ENCODE measurements around the gene RAD9A.
A peak's percentile ranks its signal among the peaks of the same experiment; 100 is the strongest.

RAD9A gene

DNA sequence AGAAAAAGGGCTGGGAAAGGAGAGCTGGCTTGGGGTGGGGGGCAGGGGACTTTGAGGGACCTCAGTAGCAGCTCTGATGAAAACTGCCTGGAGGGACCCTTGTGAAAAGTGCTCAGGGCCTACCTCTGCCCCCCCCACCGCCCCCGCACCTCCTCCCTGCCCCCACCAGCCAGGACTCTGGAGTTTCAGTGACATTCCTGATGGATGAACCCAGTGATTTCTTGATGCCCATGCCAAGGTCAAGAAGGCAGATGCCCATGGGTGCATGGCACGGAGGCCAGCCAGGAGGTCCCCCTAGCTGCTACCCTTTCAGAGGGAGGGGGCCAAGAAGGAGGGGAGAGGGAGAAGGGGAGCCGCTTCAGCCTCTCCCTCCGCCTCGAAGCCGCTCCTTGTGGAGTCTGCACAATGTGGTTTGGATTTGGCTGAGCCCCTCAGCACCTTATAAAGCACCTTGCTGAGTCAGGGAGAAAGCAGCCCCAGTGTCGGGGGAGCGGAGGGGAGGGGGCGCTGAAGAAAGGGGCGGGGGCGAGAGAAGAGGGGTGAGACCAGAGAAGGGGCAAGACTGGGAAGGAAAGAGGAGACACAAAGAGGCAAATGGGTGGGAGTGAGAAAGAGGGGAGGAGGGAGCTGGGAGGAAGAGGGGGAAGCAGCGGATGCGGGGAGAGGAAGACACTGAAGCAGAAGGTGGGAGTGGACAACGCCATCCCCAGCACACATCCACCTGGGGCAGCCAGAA lies 16.3 kb upstream of the RAD9A start:
- no peak for DNase-seq (ENCODE audit: low spot score)

DNA sequence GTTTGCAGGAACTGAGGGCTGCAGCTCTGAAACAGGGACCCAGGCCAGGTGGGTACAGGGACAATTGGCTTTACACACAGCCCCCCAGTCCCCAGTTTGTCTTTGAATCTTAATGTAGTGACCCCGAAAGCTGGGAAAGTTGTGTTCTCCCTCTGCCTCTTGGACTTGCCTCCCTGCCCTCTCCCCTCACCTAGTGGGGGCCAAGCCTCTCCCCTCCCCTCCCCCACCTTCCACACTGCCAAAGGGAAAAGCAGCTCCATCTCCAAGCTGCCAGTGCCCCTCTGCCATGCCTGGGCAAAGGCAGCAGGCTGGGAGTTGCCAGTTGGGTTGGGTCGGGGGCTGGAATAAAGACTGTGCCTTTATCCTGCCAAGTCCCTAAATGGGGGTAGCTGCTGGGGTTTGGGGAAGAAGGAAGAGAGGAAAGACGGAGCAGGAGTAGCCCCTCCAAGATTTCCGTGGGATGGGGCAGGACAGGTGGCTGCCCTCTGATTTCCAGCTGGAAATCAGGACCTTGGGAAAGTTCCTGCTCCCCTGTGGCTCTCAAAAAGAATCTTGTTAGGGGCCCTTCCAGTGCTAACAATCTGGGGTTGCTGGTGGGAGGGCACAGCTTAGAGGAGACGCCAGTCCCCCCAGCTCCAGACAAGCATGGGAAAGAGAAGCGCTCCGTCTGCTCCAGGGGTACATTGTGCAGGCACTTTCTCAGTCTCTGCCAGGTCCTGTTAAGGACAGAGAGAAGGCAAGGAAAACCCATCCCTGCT lies 15.5 kb upstream of the RAD9A start:
- DNase-seq (ENCODE audit: low spot score), result no peak

DNA sequence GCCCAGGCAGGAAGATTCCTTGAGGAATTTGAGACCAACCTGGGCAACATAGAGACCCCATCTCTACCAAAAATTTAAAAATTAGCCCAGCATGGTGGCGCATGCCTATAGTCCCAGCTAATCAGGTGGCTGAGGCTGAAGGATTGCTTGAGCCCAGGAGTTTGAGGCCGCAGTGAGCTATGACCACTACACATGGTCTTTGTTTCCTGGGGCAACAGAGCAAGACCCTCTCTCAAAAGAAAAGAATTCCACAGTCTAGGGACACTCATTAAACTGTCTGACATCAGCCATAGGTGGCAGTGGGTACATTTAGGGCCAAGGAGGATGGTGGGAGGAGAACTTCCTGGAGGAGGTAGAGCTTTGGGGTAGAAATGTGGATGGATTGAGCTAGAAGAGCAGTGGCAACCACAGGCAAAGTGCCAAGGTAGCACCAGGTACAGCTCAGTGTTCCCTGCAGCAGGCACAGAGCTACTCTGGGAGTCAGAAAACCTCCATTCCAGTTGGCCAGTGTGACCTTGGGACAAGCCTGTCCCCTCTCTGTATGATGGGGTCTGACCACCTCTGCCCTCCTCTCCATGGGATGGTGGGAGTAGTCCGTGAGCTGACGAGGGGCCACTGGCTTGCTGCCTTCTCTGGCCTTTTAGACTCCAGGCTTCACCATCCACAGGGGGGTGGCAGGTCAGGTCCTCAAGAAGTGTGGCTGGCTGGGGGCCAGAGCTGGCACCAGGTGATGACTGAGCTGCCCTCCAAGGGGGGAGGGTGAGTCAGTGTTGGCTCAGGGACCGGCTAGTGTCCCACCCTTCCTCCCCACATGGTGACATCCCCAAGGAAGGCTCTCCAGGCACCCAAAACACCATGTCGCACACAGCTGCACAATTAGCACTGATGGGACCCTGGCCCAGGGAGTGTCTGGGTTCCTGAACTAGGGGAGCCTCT lies 14.6 kb upstream of the RAD9A start:
- DNase-seq (ENCODE audit: low spot score), result no peak

DNA sequence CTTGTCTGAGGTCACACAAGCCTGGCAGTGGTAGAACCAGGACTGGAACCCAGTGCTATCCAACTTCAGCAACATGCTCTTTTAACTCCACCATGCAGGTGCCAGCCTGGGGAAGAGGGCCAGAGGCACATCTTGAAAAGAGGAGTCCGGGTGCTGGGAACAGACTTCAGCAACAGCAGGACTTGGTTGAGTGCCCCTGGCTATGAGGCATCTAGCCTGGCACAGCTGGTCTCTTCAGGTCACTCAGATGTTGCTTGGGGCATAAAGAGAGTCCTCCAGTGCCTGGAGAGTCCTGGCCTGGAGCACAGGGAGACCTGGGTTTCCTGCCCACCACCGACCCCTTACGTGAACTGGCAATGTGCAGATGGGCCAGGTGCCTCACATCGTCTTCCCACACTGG lies 13.2 kb upstream of the RAD9A start:
- DNase-seq (ENCODE audit: low spot score), result no peak

DNA sequence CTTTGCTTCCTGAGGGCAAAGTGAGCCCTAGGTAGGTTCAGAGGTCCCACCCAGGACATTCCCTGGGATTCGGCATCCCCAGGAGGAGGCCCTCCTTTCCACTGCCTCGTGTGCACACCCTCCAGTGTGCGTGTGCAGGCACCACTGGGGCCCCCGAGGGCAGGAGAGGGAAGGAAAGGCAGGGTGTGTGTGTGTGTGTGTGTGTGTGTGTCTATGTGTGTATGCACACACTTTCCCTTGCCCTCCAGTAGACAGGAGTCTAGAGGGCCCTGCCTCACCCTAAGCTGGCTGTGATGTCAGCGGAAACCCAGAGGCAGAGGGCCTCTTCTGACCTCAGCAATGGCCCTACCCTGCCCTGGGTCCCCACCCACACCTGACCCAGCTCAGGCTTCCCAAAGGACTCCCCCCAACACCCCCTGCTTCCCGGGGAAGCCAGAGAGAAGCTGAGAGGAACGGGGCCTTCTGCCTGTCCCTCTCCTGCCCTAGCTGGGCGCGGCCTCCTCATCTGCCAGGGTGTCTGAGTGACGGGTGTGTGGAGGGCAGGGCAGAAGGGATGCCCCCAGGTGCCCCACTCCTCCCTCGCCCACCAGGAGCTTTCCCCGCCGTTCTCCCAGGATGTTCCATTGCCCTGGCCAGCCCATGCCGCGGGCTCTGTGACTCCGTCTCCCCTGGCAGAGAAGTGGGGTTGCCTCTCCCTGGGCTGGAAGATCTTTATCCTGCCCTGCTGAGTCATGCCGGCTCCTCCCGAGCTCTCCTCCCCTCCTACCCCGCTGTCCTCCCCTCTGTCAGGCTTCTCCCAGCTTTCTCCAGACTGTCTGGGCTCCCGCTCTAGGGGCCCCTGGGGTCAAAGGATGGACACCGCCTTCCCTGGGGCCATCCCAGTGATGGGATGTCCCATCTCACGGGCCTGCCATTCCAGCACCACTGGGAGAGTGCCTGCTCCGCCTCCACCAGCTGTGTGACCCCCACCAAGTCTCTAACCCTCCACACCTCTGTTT lies 12.4 kb upstream of the RAD9A start:
- DNase-seq (ENCODE audit: low spot score), result no peak

DNA sequence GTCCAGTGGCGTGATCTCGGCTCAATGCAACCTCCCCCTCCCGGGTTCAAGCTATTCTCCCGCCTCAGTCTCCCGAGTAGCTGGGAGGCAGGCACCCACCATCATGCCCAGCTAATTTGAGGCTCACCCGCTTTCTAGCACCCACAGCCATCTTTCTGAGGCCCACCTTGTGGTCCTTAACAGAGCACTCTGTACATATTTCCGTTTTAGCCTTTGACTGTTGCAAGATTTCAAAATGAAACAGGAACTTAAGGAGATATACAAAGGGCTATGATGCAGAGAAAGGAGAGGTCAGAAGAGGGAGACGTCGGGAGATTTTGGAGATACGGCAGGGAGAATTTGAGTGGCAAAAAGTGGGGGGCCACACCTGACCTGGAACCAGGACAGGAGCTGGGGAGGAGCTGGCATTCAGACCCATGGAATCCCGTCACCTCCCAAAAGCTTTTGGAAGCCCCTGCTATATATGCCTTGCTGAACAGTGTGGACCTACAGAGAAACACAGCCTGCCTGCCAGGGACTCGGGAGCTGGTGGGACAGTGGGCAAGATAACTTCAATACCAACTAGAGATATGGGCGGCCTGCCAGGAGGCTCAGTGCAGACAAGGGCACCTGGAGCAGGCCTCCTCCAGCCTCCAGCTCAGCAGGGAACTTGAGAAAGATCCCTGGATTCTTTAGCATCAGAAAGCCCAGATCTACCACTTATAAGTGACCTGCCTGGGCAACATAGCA lies 10.4 kb upstream of the RAD9A start:
- DNase-seq (ENCODE audit: low spot score), result no peak

DNA sequence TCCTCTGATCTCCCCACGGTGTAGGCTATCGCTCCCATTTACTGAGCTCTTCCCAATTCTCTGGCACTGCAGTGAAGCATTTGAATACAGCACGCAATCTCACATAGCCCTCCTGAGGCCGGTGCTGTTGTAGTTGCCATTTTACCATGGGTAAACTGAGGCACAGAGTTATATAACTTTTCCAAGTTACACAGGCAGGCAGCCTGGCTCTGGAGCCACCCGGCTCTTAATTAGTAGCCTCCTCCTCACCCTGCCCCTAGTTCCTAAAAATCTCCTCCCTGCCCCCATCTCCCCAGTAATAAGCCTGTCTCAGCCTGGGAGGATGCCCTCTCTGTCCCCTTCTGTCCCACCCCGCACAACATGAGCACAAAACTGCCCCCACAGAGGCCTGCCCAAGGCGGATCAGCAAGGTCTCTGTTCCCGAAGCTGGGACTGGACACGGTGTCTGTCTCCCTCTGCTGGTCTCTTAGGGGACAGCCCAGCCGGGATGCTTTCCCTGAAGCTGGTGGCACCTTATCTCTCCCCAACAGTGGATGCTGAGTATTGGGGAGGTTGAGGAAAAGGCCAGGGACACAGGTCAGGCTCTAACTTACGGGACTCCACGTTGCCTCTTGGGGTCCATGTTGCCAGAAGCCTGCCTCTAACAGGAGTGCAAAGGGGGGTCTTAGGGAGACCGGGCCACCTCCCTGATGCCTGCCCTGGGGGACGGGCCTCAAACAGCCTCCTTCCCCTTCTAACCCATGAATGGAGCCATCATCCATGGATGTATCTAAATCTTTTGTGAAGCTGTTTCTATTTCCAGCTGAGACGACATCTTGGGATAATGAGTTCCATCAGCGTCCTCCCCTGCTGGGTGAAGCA lies 9.3 kb upstream of the RAD9A start:
- DNase-seq (ENCODE audit: low spot score), result peak; percentile 74

DNA sequence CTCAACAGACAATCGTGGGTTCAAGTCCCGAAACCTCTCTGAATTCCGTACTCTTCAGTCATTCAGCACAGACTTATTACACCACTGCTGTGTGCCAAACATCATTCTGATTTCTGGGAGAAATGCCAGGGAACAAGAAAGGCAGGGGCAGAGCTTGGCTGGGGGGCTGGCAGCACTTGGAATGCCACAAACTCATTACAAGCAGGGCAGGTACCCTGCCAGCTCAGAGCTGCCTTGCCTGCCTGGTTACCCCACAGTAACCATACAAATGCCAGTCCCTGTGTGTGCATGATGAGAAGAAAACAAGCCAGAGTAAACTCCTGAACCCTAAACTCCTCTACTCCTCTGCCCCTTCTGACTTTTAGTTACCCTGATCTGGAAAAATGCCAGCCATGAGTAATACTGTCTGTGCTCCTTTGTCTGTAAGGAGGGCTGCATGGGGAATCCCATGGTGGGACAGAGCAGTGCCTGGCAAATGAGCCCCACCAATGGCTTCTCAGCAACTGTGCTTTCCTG lies 6.9 kb upstream of the RAD9A start:
- DNase-seq (ENCODE audit: low spot score), result peak; percentile 74

DNA sequence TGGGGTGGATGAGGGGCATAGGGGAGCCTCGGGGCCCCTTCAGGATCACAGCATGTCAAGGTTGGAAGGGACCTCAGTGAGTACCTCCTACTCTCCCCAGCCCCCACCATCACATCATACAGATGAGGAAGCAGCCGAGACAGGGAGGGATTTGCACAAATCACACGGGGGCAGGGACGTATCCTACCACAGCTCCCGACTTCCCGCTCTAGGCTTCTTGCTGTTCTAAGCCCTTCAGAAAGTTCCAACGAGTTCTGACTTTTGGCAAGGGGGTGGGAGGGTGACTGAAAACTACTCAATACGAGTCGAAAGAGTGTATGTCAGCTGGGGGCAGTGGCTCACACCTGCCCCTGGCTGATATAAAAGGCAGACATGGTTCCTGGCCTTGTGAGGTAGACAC lies 4.7 kb upstream of the RAD9A start:
- no peak for DNase-seq (ENCODE audit: low spot score)

DNA sequence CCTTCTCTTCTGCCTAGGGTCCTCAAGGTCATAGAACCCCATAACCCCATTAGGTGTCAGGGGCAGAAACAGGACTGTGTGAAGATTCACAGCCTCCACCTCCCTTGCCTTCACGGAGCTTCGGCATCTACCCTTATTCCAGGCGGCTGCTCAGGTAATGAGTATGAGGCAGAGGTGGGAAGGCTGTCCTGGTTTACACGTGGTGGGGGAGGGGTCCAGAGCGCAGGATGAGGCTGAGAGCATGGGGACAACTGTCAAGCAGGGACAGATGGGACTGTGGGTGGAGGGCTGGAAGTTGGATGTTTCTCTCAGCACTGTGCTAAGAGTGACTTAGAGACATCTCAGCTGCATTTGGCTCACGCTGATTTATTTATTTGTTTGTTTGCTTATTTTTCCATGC lies 4.3 kb upstream of the RAD9A start:
- no peak for DNase-seq (ENCODE audit: low spot score)

DNA sequence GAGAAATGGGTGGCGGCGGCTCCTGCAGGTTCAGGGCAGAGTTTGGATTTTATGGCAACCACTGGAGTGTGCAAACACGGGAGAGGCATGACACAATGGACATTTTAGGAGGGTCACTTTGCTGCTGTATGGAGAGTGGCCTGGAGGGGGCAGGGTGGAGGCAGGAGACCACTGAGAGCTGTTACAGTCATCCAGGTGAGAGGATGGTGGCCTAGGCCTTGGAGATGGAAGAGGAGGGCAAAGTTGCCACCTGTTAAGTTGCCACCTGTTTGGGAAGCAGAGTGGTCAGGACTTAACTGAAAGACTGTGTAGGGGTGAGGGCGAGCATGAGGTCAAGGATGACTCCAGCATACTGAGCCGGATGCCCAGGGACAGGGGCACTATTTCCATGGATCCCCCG lies 2.3 kb upstream of the RAD9A start:
- DNase-seq (ENCODE audit: low spot score), result no peak

DNA sequence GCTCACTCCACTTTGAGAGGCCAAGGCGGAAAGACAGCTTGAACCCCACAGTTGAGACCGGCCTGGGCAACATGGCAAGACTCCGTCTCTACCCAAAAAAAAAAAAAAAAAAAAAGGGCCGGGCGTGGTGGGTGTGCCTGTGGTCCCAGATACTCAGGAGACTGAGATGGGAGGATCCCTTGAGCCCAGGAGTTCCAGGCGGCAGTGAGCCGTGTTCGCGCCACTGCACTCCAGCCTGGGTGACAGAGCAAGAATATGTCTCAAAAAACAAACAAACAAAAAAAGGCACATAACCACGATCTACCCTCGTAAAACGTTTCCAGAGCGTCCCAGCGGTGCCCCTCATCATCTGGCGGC lies 861 bp upstream of the RAD9A start:
- no peak for DNase-seq (ENCODE audit: low spot score)

DNA sequence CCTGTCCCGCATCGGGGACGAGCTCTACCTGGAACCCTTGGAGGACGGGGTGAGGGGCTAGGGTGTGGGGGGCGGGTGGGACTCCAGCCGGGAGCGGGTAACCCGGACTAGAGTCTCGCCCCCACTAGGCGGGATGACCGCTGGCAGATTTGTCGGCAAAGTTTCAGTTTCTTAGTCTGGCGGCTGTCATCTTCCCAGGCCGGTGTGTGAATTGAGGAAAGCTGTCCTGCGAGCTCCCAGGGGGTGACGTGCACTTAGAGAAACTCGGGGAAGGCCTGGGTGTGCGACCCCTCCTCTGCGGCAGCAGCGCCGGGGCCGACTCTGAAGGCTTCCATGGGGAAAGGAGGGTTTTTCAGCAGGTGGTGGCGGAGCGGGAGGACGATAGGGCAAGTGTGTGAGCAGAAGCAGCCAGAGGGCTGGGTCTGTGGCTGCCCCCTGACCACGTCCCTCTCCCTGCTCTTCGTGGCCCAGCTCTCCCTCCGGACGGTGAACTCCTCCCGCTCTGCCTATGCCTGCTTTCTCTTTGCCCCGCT lies 463 bp downstream of the RAD9A start:
- no peak for DNase-seq (ENCODE audit: low spot score)

DNA sequence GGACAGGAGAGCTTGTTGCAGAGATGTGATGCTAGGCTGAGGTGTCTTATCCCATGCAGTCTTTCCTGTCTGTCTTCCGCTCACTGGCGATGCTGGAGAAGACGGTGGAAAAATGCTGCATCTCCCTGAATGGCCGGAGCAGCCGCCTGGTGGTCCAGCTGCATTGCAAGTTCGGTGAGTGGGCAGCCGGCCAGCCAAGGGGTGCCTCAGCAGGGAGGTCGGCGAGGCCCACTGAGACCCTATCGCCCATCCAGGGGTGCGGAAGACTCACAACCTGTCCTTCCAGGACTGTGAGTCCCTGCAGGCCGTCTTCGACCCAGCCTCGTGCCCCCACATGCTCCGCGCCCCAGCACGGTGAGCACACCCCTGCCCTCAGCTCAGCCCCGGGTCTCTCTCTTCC lies 1.7 kb downstream of the RAD9A start:
- DNase-seq (ENCODE audit: low spot score), result no peak

DNA sequence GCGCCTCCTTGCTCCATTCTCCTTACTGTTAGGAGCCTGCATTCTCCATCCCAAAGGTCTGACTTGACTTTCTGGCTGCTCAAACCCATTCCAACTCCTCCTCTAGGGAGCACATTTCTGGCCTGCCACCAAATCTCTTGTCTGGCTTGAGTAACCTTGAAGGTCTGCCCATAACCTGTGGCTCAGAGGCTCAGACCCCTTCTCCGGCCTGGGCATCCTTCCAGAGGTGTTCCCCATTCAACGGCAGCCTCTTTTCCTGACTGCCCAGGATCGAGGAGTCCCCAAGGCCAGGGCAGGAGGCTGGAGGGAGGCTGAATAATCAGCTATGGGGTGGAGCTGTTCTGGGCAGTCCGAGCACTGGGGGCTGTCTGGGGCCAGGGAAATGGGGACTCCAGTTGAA lies 2.2 kb downstream of the RAD9A start:
- DNase-seq (ENCODE audit: low spot score), result no peak

DNA sequence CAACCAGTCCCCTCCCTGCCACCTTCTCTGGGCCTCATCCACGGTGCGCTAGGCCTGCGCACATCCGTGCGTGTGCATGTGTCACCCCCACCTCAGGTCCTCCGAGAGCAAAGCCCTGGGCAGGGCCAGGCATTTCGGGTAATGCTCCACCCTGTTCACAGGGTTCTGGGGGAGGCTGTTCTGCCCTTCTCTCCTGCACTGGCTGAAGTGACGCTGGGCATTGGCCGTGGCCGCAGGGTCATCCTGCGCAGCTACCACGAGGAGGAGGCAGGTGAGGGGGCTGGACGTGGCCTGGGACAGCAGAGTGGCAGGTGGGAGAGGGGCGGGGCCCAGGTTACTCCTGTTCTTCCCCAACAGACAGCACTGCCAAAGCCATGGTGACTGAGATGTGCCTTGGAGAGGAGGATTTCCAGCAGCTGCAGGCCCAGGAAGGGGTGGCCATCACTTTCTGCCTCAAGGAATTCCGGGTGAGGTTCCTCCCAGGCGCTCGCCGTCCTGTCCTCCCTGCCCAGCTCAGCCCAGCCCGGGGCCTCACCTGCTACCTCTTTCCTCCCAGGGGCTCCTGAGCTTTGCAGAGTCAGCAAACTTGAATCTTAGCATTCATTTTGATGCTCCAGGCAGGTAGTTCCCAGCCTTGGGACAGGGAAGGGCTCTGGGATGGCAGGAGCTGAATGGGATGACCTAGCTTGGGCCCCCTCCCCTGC lies 3.9 kb downstream of the RAD9A start:
- DNase-seq (ENCODE audit: low spot score), result no peak

DNA sequence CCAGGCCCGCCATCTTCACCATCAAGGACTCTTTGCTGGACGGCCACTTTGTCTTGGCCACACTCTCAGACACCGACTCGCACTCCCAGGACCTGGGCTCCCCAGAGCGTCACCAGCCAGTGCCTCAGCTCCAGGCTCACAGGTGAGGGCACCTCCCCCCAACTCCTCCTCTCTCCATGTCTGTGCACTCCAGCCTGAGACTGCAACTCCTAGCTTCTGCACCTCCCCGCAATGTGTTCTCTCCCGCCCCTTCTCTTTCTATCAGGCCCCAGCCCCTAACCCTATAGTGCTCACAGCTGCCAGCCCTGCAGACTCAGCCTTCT lies 4.4 kb downstream of the RAD9A start:
- DNase-seq (ENCODE audit: low spot score), result no peak

DNA sequence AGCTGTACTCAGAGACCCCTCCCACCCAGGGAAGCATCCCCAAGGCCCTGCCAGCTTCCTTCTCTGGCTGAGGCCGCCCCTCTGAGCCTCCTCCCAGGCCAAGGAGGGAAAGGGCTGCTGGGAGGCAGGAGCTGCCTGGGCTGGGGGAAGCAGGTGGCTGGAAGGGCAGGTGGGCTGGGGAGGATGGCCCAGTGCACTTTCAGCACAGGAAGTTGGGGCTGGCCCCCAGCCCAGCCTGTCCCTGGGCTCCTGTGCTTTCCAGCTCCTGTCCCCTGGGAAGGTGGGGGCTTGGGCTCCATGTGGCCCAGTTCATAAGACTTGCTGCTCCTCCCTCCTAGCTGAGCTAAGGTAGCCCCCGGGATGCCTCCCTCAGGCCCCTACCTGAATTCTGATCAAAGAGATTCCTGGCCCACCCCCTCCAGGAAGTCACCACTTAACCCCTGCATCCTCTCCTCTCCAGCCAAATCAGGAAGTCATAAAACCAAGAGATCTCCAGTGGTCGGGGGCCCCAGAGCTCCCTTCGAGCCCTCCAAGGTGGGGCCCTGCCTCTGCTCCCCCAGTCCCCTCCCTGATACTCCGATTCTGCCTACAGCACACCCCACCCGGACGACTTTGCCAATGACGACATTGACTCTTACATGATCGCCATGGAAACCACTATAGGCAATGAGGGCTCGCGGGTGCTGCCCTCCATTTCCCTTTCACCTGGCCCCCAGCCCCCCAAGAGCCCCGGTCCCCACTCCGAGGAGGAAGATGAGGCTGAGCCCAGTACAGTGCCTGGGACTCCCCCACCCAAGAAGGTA lies 5.0 kb downstream of the RAD9A start:
- DNase-seq (ENCODE audit: low spot score), result no peak

Measured in globus pallidus (tissue), 1 donor.